GM18526 (cell line): Measurements from ENCODE around the gene GRIK4.

ENCODE experiments used
- POLR2A ChIP-seq: IDR thresholded peaks from 3 replicates; pipeline ENCODE4 v1.6.1; 2011; ENCODE audit not compliant: insufficient read length; ENCODE audit errors: extremely low read depth

The GRIK4 gene

GRCh38 chr11:120702656-120703055 is 191.1 kb downstream of the GRIK4 start:
- TF ChIP-seq POLR2A: no peak

GRCh38 chr11:120703358-120704152 is 192.0 kb downstream of the GRIK4 start:
- no peak for TF ChIP-seq POLR2A

GRCh38 chr11:120704256-120704750 is 192.8 kb downstream of the GRIK4 start:
- no peak for TF ChIP-seq POLR2A

DNA sequence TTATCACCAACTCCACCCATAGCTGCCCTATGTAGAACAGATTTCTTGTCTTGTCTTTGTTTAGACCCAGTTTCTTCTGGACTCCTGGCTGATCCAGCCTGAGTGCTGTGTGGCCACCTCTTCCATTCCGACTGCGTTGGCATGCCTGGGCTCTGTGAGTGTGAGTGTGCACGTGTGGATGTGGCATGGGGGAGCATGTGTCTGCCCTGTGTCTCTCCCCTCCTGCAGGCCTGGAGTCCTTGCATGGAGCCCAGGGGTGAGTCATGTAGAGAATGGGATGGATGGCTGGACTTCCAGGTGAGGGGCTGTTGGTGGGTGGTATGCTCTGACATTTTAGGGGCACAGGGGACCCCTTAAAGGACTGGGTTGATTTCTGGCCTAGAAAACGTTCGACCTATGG is 194.7 kb downstream of the GRIK4 start:
- no peak for TF ChIP-seq POLR2A

DNA sequence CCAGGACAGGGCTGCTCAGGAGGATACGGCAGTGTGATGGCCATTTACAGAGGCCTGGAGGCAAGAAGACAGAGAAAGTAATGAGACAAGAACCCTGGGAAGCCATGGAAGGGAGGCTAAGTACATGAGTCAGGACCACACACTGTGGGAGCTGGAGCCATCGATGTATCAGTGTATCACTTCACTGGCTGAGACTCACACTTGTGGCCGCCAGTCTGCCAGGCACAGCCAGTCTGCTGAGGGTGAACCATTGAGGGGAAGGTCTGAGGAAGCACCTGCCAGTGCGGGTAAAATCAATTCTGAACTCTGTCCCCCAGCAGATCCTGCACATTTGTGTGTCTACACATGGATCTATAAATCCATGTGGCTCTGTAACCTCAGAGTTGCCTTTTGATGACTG is 195.6 kb downstream of the GRIK4 start:
- no peak for TF ChIP-seq POLR2A

DNA sequence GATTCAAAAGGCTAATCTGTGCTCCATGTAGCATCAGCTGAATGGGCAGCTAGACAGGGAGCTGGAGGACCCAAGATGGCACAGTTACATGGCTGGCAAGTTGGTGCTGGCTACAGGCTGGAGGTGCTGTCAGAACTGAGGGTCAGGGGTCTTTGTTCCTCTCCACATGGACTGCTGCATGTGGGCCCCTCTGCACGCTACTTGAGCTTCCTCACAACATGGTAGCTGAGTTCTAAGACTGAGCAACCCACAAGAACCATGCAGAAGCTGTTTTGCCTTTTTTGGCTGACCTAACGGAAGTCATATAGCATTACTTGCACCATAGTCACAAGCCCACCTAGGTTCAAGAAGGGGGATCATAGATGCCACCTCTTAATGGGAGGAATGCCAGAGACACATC is 196.1 kb downstream of the GRIK4 start:
- TF ChIP-seq POLR2A: no peak

DNA sequence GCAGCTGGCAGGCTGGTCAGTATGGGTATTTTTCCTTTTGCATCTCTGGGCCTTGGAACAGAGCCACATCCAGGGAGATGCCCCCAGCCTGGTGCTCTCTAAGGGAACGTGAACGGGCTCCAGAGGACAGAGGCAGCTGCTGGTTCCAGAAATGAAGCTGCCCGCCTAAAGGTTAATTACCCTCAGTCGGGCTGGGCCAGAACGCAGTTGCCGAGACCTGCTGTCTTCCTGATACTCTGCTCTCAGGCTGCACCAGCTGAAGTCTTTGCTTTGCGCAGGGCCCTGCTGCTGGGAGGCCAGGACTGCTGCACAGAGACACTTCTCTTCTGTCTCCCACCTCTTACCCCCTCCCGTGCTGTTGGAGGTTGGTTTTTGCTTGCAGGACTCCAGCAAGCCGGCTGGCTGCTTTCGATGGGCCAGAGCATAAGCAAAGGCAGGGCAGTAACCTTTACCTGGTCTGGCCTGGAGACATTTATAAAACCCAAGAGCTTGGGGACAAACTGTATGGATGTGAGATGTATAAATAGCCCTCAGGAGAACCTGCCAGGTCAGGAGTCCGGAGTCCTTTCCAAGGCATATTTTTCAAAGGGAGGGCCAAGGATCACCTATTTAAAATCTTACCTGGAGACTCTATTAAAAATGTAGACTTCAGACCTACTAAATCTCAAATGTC is 197.1 kb downstream of the GRIK4 start:
- TF ChIP-seq POLR2A: no peak

DNA sequence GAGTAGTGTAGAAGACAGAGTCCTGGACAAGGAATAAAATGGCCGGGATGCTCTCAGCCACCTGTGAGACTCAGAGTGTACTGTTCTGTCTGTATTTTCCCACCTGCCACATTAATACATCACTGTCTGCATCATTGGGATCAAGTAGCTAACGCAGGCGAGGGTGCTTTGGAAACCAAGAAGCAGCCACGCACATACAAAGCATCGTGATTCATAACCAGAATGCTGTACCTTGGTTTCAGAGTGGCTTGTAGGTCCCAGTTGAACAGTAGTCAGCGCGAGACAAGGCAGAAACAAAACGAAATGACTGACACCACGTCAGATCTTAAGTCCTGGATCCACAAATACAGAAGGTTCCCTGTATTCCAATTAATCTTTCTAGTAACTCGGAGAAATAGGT is 198.3 kb downstream of the GRIK4 start:
- TF ChIP-seq POLR2A: no peak

- no peak for TF ChIP-seq POLR2A
Observed at GRCh38 chr11:120710354-120711131, 199.0 kb downstream of the GRIK4 start.

- TF ChIP-seq POLR2A: no peak
Observed at GRCh38 chr11:120712014-120712413, 200.5 kb downstream of the GRIK4 start.

DNA sequence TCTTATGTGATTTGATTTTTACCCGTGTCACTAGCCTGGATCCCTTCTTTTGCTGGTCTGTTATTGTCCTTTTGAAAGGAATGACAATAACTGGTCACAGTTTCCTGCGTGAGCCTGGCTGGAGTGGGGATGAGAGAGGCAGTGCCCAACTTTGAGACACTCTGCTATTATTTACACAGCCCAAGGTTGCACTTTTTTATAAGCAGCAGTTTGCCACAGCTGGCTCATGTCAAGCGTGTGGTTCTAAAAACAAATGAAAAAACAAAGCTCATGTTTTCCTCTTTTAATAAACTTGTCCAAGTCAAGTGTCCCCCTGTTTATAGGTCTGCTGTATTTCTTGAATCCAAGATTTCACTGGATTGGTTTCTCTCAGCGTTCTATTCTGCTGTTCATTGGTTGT is 201.3 kb downstream of the GRIK4 start:
- TF ChIP-seq POLR2A: no peak

DNA sequence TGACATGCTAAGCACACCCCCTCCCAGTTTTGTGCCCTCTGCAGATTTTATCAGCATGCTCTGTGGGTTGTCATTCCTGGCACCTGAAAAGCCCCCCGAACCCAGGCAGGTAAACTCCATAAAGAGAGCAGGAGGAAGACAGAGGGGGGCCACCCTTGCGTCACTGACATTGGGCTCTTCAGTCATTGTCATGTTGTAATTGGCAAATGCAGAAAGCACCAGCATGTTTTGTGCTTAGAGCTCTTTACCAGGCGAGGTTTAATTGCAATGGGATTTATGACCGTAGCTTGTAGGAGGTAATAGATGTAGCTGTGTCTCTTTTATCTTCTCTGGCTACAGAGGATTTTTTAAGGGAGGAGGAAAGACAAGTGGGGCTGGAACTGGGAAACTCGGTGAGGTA is 201.7 kb downstream of the GRIK4 start:
- TF ChIP-seq POLR2A: no peak

DNA sequence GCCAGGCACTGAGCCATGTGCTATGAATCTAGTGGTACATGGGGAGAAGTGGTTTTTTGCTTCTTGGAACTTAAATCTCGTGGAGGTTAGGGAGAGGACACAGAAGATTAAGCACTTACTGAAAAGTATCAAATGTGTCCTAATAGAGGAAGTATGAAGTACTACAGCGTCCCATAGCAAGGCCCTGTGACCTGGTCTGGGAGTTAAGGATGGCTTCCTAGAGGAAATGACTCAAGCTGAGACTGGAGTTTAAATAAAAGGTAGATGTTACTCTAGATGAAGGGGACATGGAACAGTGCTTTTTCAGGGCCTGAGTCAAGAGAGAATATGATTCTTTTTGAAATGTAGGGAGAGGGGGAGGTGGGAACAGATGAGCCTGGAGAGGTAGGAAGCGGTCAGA is 202.9 kb downstream of the GRIK4 start:
- no peak for TF ChIP-seq POLR2A

GRCh38 chr11:120715239-120715638 is 203.7 kb downstream of the GRIK4 start:
- no peak for TF ChIP-seq POLR2A

DNA sequence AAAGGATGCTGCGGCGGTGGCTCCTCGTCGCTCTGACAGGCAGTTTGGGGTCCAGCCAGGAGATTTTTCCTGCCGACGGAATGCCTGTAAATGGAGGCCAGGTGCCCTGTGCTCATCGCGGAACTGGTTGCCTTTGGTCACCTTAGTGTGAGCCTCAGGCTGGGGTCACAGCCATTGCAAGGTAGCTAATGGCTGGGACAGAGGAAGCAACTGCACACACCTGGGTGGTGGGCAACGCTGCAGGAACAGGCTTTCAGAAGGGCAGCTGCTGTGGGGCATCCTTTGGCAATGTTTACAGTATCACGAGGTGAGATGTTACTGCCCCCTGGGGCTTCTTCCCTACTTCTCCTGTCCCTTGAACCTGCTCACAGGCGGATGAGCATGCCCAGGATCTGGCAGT is 205.5 kb downstream of the GRIK4 start:
- TF ChIP-seq POLR2A: no peak

GRCh38 chr11:120717623-120718022 is 206.1 kb downstream of the GRIK4 start:
- no peak for TF ChIP-seq POLR2A

- TF ChIP-seq POLR2A: no peak
Observed at GRCh38 chr11:120718171-120718570, 206.6 kb downstream of the GRIK4 start.
